Muscle layer of colon (tissue), 2 donors: ENCODE results near the gene CNIH2.
"Not testable (repeated sequence)": the region's sequence is repeated elsewhere in the genome, so short reads cannot be mapped to it uniquely, and the experiment has no call there.

Source experiments
- H3K27ac ChIP-seq: one replicate; pipeline ENCODE4 v1.7.0; 2013; ENCODE audit warnings: low read depth, mild to moderate bottlenecking, low read length, moderate library complexity
- H3K27me3 ChIP-seq, 2 donors: one replicate each; pipeline ENCODE4 v1.7.0; 2013; ENCODE audit warnings: low read length in 2 of 2, mild to moderate bottlenecking in 2 of 2; ENCODE audit not compliant: insufficient read depth in 2 of 2, control insufficient read depth in 1 of 2
- H3K36me3 ChIP-seq: one replicate; pipeline ENCODE4 v1.7.0; 2013; ENCODE audit warnings: mild to moderate bottlenecking, low read length; ENCODE audit not compliant: insufficient read depth
- H3K4me1 ChIP-seq: one replicate; pipeline ENCODE4 v1.7.0; 2013; ENCODE audit warnings: mild to moderate bottlenecking, low read length; ENCODE audit not compliant: insufficient read depth
- H3K4me3 ChIP-seq, 2 donors: one replicate each; pipeline ENCODE4 v1.7.0; 2013; ENCODE audit warnings: low read length in 2 of 2, low read depth in 1 of 2, mild to moderate bottlenecking in 1 of 2, moderate library complexity in 1 of 2
- H3K9ac ChIP-seq: one replicate; pipeline ENCODE4 v1.7.0; 2013; ENCODE audit warnings: low read length
- H3K9me3 ChIP-seq: one replicate; pipeline ENCODE4 v1.7.0; 2013; ENCODE audit warnings: mild to moderate bottlenecking, low read length
- donor health status: abdominal sarcoma.
- donor health status: Adenocarcinoma of cecum.

The CNIH2 gene

DNA sequence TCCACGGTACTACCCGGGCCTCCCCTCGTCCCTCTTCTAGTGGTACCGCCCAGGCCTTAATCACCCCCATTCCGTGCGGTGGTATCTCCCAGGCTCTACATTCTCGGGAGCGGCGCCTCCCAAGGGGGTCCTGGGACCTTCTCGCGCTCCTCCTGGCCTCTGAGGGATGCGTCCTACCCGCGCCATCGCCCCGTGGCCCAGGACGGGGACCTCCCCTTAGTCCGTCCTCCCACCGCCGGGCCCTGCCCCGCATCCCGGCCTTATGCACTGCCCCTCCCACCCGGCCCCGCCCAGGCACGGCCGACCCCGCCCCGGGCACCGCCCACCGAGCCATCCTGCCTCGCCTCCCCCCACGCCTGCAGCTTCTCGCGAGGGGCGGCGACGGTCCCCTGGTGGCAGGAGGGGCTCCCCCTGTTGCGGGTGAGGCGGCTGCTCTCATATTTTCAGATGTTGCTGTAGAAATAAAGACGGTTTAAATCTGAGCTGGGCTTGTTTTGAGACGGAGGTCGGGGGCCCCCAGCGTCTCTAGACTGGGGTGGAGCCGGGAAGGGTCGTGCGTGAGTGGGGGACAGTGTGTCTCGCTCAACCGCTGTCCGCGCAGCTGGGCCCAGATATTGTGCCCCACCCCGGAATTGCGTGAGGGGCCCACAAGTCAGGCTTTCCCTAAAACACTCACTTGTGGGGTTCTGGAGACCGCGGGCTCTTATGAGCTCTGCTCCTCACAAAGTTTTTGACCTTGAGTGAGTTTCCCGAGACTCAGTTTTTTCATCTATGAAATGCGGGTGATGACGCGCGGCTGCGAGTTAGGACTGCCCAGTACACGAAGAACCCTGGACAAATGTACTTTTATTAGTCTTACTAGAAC, 10.4 kb upstream of the CNIH2 start:
- peaks cover 39% of the 10 kb centered on the region for H3K36me3 ChIP-seq
- H3K9me3 ChIP-seq = no peaks in the 10 kb centered on the region
- peak overlapping the region; percentile 100 for H3K27ac ChIP-seq
- H3K27me3 ChIP-seq = no peaks in the 10 kb centered on the region
- H3K4me1 ChIP-seq = peaks cover 30% of the 10 kb centered on the region
- H3K9ac ChIP-seq = peak overlapping the region; percentile 60
- peak overlapping the region; percentile 68 to 88 for H3K4me3 ChIP-seq

DNA sequence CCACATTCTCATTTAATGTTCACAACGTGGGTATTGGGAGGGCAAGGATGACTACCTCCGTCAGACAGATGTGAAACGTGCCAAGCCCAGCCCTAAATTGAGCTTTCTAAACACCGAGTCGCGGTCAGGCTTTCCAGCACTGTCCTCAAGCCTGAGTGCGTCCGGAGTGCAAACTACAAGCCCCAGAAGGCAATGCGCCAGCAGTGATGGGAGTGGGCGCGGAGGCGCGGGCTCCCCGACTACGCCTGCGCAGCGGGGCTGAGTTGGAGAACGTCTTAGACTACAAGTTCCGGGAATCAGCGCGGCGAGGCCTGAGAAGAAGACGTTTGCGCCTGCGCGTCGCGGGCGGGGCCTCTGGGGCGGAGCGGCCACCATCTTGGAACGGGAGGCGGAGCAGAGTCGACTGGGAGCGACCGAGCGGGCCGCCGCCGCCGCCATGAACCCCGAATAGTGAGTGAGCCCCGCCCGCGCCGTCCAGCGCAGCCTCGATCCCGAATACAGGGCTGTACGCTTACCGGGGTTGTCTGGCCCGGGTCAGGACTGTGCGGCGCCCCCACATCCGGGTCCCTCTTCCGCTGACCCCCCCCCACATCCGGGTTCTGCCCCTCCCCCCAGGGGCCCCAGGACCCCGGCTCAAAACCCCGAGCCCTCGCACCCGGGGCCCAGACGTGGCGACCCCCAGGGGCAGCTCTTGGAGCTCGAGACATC, 9.6 kb upstream of the CNIH2 start, which contains the start of gene RAB1B:
Gene RAB1B (plus strand): TSS at position 396 of the 708 bp plus-strand sequence. CDS start 41 bp downstream, at position 437.
- H3K36me3 ChIP-seq = peaks cover 39% of the 10 kb centered on the region
- peak within 1 kb of the TSS; percentile 100 for H3K27ac ChIP-seq
- no peaks in the 10 kb centered on the region for H3K9me3 ChIP-seq
- peaks cover 30% of the 10 kb centered on the region for H3K4me1 ChIP-seq
- H3K4me3 ChIP-seq = peak within 1 kb of the TSS; percentile 68 to 88
- no peaks in the 10 kb centered on the region for H3K27me3 ChIP-seq
- peak within 1 kb of the TSS; percentile 71 for H3K9ac ChIP-seq

DNA sequence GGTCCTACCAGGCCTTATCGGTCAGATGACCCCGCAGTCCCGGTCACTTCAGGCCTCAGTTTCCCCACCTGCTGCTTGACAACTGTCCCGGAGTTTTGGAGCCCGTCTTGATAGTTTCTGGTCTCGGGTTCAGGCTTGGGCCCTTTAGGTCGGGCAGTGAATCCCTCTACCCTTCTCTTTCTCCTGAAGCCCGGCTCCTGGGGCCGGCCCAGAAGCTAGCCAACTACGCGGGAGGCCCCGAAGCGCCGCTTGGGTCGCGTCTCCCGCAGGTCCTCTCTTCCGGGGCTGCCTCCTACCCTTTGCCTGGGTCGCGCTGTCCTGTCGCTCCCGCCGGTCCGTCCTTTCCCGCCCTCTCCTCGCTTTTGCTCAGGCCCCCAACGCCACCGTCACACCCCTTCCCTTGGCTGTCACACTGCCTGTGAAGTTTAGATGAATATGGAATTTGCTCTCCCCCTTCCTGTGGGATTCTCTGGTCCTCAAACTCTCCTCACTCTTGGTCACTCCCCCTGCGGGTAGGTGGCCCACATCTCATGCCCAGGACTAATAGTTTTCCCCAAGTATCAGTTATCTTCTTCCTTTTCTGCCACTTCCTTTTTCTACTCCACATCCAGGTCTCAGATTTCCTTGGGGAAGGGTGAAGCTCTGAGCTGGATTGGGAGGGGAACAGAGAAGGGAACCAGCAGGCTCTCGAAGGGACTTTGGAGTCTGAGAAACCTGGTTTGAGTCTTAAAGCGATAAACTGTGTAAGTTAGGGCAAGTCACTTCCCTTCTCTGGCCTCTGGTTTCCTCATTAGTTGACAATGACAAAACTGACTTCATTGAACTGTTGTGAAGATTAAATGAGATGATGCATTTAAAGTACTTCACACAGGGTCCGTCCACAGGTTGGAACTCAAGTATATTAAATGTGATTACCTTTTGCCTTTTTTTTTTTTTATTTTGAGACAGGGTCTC, 8.7 kb upstream of the CNIH2 start:
- peak overlapping the region; percentile 67 to 88 for H3K4me3 ChIP-seq
- H3K9me3 ChIP-seq = no peaks in the 10 kb centered on the region
- peaks cover 30% of the 10 kb centered on the region for H3K4me1 ChIP-seq
- peak overlapping the region; percentile 98 for H3K27ac ChIP-seq
- H3K36me3 ChIP-seq = peaks cover 42% of the 10 kb centered on the region
- peak overlapping the region; percentile 71 for H3K9ac ChIP-seq
- no peaks in the 10 kb centered on the region for H3K27me3 ChIP-seq

DNA sequence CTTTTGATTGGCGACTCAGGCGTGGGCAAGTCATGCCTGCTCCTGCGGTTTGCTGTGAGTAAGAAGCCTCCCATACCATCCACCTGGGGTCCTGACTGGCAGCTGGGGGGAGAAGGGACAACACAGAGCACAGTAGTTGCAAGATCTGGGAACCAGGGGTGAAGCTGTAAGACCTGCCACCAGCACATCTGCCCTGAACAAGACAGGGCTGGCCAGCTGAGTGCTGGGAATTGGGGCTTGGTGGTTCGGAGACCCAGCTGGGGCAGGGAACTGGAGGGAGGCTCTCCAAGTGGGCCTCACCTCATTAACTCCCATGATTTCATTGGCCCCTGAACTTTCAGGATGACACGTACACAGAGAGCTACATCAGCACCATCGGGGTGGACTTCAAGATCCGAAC, 6.2 kb upstream of the CNIH2 start:
- no peak overlapping the region for H3K9ac ChIP-seq
- no peaks in the 10 kb centered on the region for H3K9me3 ChIP-seq
- peaks cover 20% of the 10 kb centered on the region for H3K4me1 ChIP-seq
- H3K27me3 ChIP-seq = no peaks in the 10 kb centered on the region
- no peak overlapping the region for H3K27ac ChIP-seq
- peaks cover 46% of the 10 kb centered on the region for H3K36me3 ChIP-seq
- no peak overlapping the region for H3K4me3 ChIP-seq

DNA sequence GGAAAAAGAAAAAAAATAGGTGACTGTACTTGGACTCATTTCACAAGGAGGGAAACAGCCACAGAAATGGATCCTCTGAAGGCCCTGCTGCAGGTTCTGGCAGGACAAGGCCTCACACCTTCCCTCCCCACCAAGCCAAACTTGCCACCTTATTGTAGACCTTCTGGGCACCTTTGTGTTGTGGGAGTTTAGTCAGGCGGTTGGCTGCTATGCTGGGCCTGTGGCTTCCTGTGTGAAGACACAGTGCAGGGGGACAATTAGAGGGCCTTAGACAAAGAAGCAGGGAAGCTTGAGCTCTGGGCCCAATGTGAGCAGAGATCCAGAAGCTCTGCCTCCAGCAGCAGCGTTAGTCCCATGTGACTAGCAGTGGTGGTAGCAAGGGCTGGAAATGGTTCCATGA, 5.4 kb upstream of the CNIH2 start:
- H3K27ac ChIP-seq = no peak overlapping the region
- H3K36me3 ChIP-seq = peaks cover 46% of the 10 kb centered on the region
- no peak overlapping the region for H3K4me3 ChIP-seq
- H3K9me3 ChIP-seq = no peaks in the 10 kb centered on the region
- no peaks in the 10 kb centered on the region for H3K27me3 ChIP-seq
- H3K9ac ChIP-seq = no peak overlapping the region
- peaks cover 17% of the 10 kb centered on the region for H3K4me1 ChIP-seq

DNA sequence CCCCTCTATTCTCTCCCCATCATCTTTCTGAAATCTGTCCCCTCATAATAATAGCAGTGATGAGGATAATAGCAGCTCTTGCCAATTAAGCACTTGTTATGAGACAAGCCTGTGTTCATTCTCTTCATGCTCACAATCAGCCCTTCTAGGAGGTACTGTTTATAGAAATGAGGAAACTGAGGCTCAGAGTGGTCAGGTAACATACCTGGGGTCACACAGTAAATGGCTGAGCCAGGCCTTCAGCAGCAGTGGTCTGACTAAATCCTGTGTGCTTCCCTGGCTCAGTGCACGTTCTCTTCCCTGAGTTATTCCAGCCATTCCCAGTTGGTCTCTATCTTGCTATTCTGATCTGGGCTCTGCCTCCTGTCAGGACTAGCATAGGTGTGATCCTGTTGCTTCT, 3.8 kb upstream of the CNIH2 start:
- peaks cover 46% of the 10 kb centered on the region for H3K36me3 ChIP-seq
- H3K27me3 ChIP-seq = no peaks in the 10 kb centered on the region
- H3K4me3 ChIP-seq = no peak overlapping the region
- H3K9ac ChIP-seq = no peak overlapping the region
- H3K27ac ChIP-seq = no peak overlapping the region
- no peaks in the 10 kb centered on the region for H3K9me3 ChIP-seq
- H3K4me1 ChIP-seq = peaks cover 17% of the 10 kb centered on the region

DNA sequence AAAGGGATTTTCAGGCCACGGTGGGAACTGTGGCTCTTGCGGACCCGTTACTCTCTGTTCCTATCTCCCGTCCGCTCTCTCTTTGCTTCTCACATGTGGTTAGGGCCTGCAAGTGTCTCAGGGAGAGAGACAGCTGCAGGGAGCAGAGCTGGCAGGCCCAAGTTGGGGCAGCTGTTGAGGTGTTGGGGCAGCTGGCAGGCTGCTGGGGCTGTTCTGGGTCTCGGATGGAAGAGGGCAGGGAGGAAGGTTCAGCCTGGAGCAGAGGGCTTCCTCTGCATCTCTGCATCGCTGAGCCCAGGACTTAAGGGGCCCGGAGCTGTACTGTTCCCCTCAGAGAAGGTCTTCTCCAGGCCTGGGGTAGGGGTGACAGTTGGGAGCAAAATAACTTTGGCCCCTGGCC, 2.6 kb upstream of the CNIH2 start:
- no peak overlapping the region for H3K4me3 ChIP-seq
- H3K36me3 ChIP-seq = peaks cover 46% of the 10 kb centered on the region
- H3K9ac ChIP-seq = no peak overlapping the region
- H3K27me3 ChIP-seq = no peaks in the 10 kb centered on the region
- peaks cover 5% of the 10 kb centered on the region for H3K4me1 ChIP-seq
- no peaks in the 10 kb centered on the region for H3K9me3 ChIP-seq
- H3K27ac ChIP-seq = no peak overlapping the region

DNA sequence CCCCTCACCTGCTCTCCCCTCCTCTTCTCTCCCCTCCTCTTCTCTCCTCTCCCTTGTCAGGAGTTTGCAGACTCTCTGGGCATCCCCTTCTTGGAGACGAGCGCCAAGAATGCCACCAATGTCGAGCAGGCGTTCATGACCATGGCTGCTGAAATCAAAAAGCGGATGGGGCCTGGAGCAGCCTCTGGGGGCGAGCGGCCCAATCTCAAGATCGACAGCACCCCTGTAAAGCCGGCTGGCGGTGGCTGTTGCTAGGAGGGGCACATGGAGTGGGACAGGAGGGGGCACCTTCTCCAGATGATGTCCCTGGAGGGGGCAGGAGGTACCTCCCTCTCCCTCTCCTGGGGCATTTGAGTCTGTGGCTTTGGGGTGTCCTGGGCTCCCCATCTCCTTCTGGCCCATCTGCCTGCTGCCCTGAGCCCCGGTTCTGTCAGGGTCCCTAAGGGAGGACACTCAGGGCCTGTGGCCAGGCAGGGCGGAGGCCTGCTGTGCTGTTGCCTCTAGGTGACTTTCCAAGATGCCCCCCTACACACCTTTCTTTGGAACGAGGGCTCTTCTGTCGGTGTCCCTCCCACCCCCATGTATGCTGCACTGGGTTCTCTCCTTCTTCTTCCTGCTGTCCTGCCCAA, 1.9 kb upstream of the CNIH2 start:
- Histone ChIP-seq H3K27ac (no peak overlapping the region), H3K4me3 (no peak overlapping the region), H3K27me3 (no peaks in the 10 kb centered on the region), H3K9ac (no peak overlapping the region), H3K9me3 (no peaks in the 10 kb centered on the region), H3K4me1 (no peaks in the 10 kb centered on the region), H3K36me3 (peaks cover 46% of the 10 kb centered on the region)

DNA sequence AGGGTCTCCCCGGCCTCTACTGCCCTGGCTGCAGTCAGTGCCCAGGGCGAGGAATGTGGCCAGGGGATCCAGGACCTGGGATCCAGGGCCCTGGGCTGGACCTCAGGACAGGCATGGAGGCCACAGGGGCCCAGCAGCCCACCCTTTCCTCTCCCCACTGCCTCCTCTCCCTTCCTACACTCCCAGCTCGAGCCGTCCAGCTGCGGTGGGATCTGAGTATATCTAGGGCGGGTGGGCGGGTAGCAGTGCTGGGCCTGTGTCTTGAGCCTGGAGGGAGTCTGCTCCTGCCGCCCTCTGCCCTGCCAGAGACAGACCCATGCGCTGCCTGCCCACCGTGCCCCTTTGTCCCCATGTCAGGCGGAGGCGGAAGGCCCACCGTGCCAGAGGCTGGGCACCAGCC, 1.4 kb upstream of the CNIH2 start:
- not testable (repeated sequence) for H3K9me3 ChIP-seq, H3K27ac ChIP-seq, H3K4me1 ChIP-seq, H3K9ac ChIP-seq, H3K27me3 ChIP-seq, H3K4me3 ChIP-seq
- peaks cover 45% of the 10 kb centered on the region for H3K36me3 ChIP-seq

DNA sequence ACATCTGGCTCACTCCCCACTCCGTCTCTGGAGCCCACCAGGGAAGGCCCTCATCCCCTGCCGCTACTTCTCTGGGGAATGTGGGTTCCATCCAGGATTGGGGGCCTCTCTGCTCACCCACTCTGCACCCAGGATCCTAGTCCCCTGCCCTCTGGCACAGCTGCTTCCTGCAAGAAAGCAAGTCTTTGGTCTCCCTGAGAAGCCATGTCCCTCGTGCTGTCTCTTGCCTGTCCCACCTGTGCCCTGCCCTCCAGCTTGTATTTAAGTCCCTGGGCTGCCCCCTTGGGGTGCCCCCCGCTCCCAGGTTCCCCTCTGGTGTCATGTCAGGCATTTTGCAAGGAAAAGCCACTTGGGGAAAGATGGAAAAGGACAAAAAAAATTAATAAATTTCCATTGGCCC, 911 bp upstream of the CNIH2 start:
- not testable (repeated sequence) for H3K4me1 ChIP-seq, H3K27ac ChIP-seq, H3K9ac ChIP-seq, H3K4me3 ChIP-seq, H3K27me3 ChIP-seq, H3K9me3 ChIP-seq
- H3K36me3 ChIP-seq = peaks cover 40% of the 10 kb centered on the region
